Effector CD8-positive, alpha-beta T cell (primary cell): ENCODE data around the gene RFT1.
"Not testable (repeated sequence)": the region's sequence is repeated elsewhere in the genome, so short reads cannot be mapped to it uniquely, and the experiment has no call there.

Experiments
- DNase-seq: peaks from one replicate; lab custom pipeline; 2025; lab: John Stamatoyannopoulos, UW

Gene RFT1

GRCh38 chr3:53069422-53070068 is 60.7 kb downstream of the RFT1 start:
- no peak for DNase-seq

- no peak for DNase-seq
These were observed 62.1 kb downstream of the RFT1 start for GRCh38 chr3:53068176-53068575.

GRCh38 chr3:53067567-53067966 is 62.7 kb downstream of the RFT1 start:
- no peak for DNase-seq

GRCh38 chr3:53065841-53066480 is 64.3 kb downstream of the RFT1 start:
- DNase-seq, result no peak

- no peak for DNase-seq
These were observed 67.3 kb downstream of the RFT1 start for GRCh38 chr3:53062905-53063304.

- DNase-seq, result no peak
These were observed 73.8 kb downstream of the RFT1 start for GRCh38 chr3:53056442-53056841.

GRCh38 chr3:53054233-53054632 is 76.0 kb downstream of the RFT1 start:
- not testable (repeated sequence) for DNase-seq

- DNase-seq, result no peak
These were observed 78.3 kb downstream of the RFT1 start for GRCh38 chr3:53051929-53052328.

GRCh38 chr3:53049987-53050386 is 80.2 kb downstream of the RFT1 start:
- no peak for DNase-seq

- peak; percentile 51 for DNase-seq
These were observed 83.8 kb downstream of the RFT1 start for GRCh38 chr3:53046171-53047170.

GRCh38 chr3:53045518-53046170 is 84.6 kb downstream of the RFT1 start, which contains the start of gene SFMBT1:
TSS of gene SFMBT1 (minus strand) at chr3:53046073. CDS start at chr3:52969128, 76,945 bp downstream.
- peak; percentile 61 for DNase-seq

- peak; percentile 30 for DNase-seq
These were observed 85.3 kb downstream of the RFT1 start for GRCh38 chr3:53044711-53045517.

- DNase-seq, result no peak
These were observed 85.9 kb downstream of the RFT1 start for GRCh38 chr3:53044371-53044710.

- no peak for DNase-seq
These were observed 86.5 kb downstream of the RFT1 start for GRCh38 chr3:53043738-53044137.

GRCh38 chr3:53042651-53043050 is 87.6 kb downstream of the RFT1 start:
- DNase-seq, result no peak

- no peak for DNase-seq
These were observed 89.8 kb downstream of the RFT1 start for GRCh38 chr3:53040351-53040820.

- DNase-seq, result no peak
These were observed 90.9 kb downstream of the RFT1 start for GRCh38 chr3:53039376-53039752.

- DNase-seq, result no peak
These were observed 91.4 kb downstream of the RFT1 start for GRCh38 chr3:53038679-53039375.
